HG02938 (cell line): Measurements from ENCODE around the gene TIFAB.

Source experiments
- ATAC-seq: cut with Tn5 transposase; IDR thresholded peaks from one replicate; pipeline ENCODE4 v1.9.1; 2021; ENCODE audit warnings: mild to moderate bottlenecking, moderate library complexity; ENCODE audit not compliant: unreplicated experiment

Gene TIFAB

GRCh38 chr5:135460246-135461033 lies 8.3 kb upstream of the TIFAB start:
- ATAC-seq, result no peak

GRCh38 chr5:135458921-135459331 lies 6.8 kb upstream of the TIFAB start:
- ATAC-seq, result no peak

- ATAC-seq, result no peak
Observed at GRCh38 chr5:135458356-135458755, 6.2 kb upstream of the TIFAB start.

- ATAC-seq, result peak; percentile 61
Observed at GRCh38 chr5:135457424-135458071, 5.4 kb upstream of the TIFAB start.

GRCh38 chr5:135456238-135457099 lies 4.3 kb upstream of the TIFAB start:
- ATAC-seq, result peak; percentile 51

- ATAC-seq, result no peak
Observed at GRCh38 chr5:135455876-135456237, 3.7 kb upstream of the TIFAB start.

GRCh38 chr5:135454946-135455345 lies 2.8 kb upstream of the TIFAB start:
- ATAC-seq, result no peak

GRCh38 chr5:135453613-135454012 lies 1.5 kb upstream of the TIFAB start:
- no peak for ATAC-seq

- ATAC-seq, result no peak
Observed at GRCh38 chr5:135451581-135452320, 400 bp downstream of the TIFAB start.

GRCh38 chr5:135450952-135451351 lies 1.2 kb downstream of the TIFAB start:
- ATAC-seq, result no peak

- no peak for ATAC-seq
Observed at GRCh38 chr5:135450336-135450735, 1.8 kb downstream of the TIFAB start.

- no peak for ATAC-seq
Observed at GRCh38 chr5:135449644-135450043, 2.5 kb downstream of the TIFAB start.

GRCh38 chr5:135448791-135449507 lies 3.2 kb downstream of the TIFAB start:
- no peak for ATAC-seq

- ATAC-seq, result no peak
Observed at GRCh38 chr5:135448071-135448739, 3.9 kb downstream of the TIFAB start.

- ATAC-seq, result no peak
Observed at GRCh38 chr5:135447298-135447929, 4.7 kb downstream of the TIFAB start, which contains the start of gene DCANP1. TSS of gene DCANP1 (minus strand) at chr5:135447348. CDS start at chr5:135447108, 240 bp downstream.

- no peak for ATAC-seq
Observed at GRCh38 chr5:135446615-135447014, 5.5 kb downstream of the TIFAB start.

GRCh38 chr5:135446206-135446605 lies 5.9 kb downstream of the TIFAB start:
- ATAC-seq, result no peak

GRCh38 chr5:135445306-135445985 lies 6.7 kb downstream of the TIFAB start:
- no peak for ATAC-seq

- ATAC-seq, result no peak
Observed at GRCh38 chr5:135444881-135445280, 7.3 kb downstream of the TIFAB start.
